Right lobe of liver (tissue), 4 donors: ENCODE data around the gene TMEM52.

Experiments used
- POLR2A ChIP-seq: fragments of 450-650 bp; IDR thresholded peaks from one replicate; pipeline ENCODE4 v1.6.1; 2017; ENCODE audit warnings: antibody characterized with exemption, mild to moderate bottlenecking
- TF ChIP-seq, protein P1 (sequence below), 4 donors: fragments of 200-600 bp in 3 of 4; fragments of 450-650 bp in 1 of 4; IDR thresholded peaks; one replicate each; pipeline versions ENCODE4 v1.5.1 to v1.8.0; 2016 to 2022; ENCODE audit warnings: antibody characterized with exemption in 4 of 4, mild to moderate bottlenecking in 2 of 4
- donor health status: DM: no; HTN: no; CAD: no.
- donor health status: DM: no; HTN: no; CAD: no.
- donor health status: DM: no; HTN: yes; CAD: no.

DNA sequence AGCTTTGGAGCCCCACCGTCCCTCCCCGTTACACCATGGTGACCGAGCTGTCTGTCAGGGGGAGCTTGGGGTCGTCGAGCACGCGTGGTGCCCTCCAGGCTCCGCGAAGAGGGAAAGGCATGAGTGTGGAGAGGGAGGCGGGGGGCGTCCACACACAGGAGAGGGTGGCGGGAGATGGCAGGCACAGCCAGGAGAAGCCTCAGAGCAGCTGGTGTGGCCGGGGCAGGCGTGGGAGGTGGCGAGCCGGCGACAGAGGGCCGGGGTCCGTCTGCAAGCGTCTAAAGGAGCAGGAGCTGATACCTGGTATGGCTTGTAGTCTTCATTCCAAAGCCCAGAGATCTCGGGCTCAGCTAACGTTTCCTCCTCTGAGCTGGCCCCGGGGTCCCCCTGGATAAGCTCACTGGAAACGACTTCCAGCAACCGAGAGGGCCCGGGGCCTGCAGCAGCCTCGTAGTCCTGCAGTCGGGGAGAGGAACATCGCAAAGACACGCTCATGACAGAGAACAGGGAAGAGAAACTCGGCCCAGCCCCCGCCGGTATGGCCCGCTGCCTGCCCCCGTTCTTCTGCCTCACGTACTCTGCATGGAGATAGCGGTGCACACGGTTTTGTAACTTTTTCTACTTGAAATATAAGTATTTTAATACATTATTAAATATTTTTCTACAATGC lies 47.1 kb upstream of the TMEM52 start:
- TF ChIP-seq, protein P1, sequence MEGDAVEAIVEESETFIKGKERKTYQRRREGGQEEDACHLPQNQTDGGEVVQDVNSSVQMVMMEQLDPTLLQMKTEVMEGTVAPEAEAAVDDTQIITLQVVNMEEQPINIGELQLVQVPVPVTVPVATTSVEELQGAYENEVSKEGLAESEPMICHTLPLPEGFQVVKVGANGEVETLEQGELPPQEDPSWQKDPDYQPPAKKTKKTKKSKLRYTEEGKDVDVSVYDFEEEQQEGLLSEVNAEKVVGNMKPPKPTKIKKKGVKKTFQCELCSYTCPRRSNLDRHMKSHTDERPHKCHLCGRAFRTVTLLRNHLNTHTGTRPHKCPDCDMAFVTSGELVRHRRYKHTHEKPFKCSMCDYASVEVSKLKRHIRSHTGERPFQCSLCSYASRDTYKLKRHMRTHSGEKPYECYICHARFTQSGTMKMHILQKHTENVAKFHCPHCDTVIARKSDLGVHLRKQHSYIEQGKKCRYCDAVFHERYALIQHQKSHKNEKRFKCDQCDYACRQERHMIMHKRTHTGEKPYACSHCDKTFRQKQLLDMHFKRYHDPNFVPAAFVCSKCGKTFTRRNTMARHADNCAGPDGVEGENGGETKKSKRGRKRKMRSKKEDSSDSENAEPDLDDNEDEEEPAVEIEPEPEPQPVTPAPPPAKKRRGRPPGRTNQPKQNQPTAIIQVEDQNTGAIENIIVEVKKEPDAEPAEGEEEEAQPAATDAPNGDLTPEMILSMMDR (IDR thresholded peaks at IDR 0.05) = no peak
- no peak for TF ChIP-seq POLR2A
